Inflammatory macrophage treated with lipopolysaccharide for 4 hours (primary cell): Measurements from ENCODE around the gene EDN2.
A peak's percentile ranks its signal among the peaks of the same experiment; 100 is the strongest.

Experiments used
- DNase-seq: peaks from one replicate; pipeline ENCODE4 v3.0.0-alpha.2; 2020

EDN2 gene

DNA sequence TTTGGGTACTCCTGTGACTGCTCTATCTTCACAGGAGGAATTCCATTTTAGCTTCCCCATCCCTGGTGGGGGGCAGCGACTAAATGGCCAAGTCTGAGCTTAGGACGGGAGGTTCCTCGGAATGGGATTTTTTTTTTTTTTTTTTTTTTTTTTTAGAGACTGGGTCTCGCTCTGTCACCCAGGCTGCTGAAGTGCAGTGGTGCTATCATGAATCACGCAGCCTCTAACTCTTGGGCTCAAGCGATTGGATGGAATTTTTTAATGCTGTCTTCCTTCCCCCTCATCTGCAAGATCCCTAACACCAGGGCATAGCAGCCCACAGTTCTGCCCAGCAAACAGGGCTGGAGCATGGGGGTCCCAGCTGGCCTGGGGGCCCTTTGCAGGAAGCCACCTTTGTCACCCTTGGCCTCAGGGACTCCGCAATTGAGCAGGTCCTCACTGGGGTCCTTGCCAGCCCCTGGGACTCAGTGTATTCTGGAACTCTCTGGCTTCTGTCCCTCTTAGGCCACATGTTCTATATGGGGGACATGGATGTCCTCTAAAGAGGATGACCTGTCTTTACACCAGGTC is 13.1 kb upstream of the EDN2 start:
- DNase-seq = no peak

GRCh38 chr1:41497056-41497440 is 12.6 kb upstream of the EDN2 start:
- DNase-seq = no peak

- DNase-seq = peak; percentile 40
Observed at GRCh38 chr1:41496080-41497055, 11.9 kb upstream of the EDN2 start.

- DNase-seq = no peak
Observed at GRCh38 chr1:41495210-41495948, 10.9 kb upstream of the EDN2 start.

DNA sequence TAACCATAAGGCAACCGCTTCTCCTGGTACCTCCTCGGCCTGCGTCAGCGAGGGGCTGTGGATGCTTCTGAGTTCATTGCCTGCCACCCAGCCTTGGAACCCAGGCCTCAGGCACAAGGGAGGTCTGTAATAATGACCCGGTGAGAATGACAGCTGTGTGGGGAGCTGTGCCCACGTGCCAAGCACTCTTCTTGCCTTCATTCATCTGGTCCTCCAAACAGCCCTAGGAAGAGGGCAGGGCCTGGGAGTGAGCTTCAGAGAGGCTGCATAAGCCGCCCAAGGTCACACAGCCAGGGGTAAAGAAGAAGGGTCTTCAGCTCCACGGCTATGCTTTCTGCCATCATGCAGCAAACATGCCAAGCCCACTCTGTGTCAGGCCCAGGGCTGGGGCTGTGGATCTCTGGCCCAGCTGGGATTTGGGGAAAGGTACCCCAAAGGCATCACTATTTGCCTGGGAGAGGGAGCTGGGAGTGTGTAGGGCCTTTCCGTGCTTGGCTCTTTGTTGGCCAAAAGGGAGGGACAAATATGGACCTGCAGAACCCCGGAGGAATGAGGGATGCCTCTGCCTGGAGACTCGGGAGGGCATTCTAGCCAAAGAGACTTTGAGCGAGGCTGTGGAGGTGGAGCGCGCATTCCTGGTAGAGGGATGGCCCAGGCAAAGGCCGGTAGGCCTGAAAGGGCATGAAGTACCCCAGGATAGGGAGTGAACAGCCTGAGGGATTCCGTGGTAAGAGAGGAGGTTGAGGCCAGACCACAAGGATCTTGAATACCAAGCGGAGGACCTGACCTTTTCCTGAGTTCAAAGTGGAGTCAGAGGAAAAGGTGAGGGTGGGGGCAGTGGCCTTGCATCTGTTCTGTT is 10.1 kb upstream of the EDN2 start:
- no peak for DNase-seq

GRCh38 chr1:41493626-41494350 is 9.3 kb upstream of the EDN2 start:
- no peak for DNase-seq

DNA sequence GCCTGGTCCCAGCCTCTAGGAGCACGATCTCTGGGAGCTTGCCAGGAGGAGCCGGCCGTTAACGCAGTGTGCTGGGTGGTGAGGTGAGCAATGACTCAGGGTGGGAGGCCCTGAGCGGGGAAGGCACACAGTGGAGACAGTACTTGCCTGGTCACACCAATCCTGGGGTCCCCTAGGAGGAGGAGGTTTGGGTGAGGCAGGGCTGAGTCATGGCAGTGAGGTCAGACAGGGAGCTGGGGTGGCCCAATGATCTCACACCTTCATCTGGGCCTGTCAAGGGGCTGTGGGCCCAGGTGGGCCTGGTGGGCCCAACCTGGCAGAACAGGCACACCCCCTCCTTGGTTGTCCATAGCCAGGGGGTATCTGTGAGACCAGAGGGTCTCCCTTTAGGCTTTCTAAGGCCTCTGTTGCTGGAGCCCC is 8.6 kb upstream of the EDN2 start:
- DNase-seq = no peak

DNA sequence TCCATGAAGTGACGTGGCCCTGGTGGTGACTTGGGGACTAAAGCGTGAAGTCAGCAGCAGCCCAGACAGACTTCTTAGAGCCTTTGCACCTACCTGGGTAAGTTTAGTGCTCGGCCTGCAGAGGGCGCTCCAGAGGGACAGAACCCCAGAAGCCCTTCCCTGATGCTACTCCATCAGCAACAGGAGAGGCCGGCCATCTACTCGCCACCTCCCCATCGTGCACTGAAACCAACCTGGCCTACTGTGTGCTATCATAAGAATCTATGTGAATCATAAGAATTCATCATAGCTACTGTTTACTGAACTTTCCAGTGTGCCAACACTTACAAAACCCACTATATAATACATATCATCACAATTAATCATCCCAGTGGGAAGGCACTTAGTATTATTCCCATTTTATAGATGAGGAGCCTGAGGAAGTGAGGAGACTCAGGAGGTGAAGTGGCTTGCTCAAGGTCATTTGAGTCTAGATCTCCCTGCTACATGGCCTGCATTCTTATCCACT is 7.9 kb upstream of the EDN2 start:
- DNase-seq = peak; percentile 33

DNA sequence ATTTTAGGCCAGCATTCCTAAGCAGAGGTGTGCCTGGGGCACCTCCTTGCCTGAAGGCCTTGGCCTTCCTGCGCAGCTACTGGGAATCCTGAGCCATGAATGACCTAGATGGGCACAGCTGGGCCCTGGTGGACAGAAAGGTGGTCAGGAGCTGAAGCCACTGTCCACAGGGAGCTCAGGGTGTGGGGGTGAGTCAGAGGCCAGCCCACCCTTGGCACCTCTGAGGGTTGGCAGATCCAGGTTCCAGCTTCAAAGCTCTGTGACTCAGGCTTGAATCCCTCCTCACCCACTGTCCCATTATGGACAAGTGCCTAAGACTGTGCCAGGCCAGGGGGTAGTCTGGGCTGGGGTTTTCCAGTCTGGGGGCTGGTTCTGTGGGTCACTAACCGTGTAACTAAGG is 6.4 kb upstream of the EDN2 start:
- no peak for DNase-seq

GRCh38 chr1:41489561-41489960 is 5.1 kb upstream of the EDN2 start:
- no peak for DNase-seq

DNA sequence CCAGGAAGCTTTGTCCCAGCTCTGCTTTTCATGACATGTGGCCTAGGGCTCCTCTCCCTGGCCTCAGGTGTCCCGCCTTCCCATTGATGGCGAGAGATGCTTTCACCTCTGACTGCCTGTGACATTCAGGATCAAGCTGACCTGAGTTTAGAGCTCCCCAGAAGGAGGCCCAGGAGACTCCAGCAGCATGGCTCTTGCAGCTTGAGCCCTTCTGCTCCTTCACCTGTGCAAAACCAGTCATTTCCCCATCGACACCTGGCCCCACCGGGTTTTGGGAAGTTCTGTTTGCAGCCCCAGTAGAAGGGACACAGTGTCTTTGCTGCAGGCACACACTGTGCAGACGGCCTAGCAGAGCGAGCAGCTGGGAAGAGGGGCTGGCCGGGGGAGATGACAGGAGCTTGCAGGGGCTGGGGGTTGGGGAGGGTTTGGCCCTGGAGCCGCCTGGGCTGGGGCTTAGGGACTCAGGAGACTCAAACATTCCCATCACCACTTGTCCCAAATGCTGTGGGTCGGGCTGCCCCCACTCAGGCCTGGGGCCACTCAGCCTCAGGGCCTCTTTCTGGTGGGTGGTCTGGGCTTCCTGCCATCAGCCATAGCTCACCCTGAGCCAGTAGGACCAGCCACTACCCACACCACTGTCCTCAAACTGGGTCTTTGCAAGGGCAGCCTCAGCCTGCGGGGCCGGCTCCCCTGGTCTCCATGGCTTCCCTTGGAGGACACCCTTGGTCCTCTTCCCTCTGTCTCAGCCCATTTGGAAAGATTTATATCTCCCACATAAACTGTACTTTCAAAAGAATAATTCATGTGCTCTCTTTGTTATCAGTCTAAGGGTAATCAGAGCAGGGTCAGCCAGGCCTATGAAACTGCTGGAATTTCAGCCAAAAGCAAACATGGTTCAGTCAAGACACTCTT is 3.8 kb upstream of the EDN2 start:
- no peak for DNase-seq

GRCh38 chr1:41487126-41488039 is 2.9 kb upstream of the EDN2 start:
- peak; percentile 57 for DNase-seq

GRCh38 chr1:41486371-41487125 is 2.1 kb upstream of the EDN2 start:
- peak; percentile 36 for DNase-seq

GRCh38 chr1:41486053-41486370 is 1.5 kb upstream of the EDN2 start:
- no peak for DNase-seq

DNA sequence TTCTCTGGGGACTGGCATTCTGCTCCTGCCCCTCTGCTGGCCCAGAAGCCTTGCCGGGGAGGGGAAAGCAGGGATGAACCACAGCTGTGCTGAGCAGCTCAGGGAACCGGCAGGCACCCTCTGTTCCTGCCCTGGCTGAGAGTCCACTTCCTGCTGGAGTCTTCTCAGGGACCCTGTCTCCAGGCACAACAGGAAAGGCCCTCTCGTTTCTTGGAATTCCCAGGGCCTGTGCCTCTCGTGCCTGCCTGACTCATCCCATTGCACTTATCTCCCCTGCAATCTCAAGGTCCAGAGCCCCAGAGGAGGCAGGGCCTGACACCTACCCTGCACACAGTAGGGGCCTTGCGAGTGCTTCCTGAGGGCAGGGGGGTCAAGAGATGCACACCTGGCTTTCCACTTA is 1.1 kb upstream of the EDN2 start:
- no peak for DNase-seq

DNA sequence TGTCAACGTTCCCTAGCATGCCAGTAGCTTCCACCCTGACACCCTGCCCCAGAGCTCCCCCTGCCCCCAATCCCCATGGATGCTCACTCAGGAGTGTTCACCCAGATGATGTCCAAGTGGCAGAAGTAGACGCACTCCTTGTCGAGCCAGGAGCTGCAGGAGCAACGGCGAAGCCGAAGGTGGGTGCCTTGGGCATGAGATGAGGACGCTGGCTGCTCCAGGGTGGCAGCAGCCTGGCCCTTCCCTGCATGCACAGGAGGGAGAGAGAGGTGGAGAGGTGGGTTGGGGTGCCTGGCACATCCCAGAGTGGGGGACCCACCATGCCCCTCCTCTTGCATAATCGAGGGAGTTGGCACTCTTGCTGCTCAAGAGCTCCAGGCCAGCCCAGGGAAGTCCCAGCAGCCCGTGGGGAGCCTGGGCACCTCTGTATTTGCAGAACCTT is 502 bp downstream of the EDN2 start:
- no peak for DNase-seq

DNA sequence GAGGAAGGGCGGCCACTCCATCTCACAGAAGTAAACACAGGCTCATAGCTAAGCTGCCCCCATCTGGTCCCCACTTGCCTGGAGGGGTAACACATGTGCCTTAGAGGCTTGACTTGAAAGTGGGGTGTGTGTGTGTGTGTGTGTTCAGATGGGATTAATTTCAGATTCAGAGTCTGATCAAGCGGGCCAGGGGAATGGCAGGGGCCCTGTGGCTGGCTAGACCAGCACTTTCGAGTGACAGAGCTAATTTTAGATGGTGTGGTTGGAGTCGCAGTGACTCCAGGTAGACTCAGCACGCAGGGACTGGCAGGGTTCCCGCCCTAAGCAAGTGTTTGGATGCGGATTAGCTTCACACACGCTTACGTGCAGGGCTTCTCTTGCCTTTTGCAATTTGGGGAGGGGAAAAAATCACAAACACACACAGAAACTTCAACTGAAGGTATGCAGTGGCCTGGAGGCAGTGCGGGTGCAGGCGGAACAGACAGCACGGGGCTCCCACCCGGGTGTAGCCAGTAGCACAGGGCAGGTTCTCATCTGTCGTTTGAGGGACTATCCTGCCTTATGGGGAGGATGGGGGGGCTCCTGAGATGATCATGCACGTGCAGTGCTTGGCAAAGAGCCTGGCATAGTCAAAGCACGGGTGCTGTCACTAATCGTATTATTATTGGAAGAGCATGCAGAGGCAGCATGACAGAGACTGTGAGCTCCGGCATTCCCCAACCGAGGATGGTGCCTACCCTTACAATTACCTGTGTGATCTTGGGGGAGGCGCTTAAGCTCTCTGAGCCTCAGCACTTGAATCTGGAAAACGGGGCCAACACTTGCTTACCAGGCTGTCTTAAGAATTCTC is 1.3 kb downstream of the EDN2 start:
- no peak for DNase-seq
